AG09319 (cell line): ENCODE measurements around the gene TOR4A.

Experiments used
- DNase-seq: peaks from one replicate; pipeline ENCODE4 v3.0.0-alpha.2; 2010; ENCODE audit warnings: low read depth; ENCODE audit errors: extremely low read depth
- CTCF ChIP-seq: IDR thresholded peaks from 2 replicates; pipeline ENCODE4 v1.5.1; 2011; ENCODE audit warnings: low read depth, mild to moderate bottlenecking, inconsistent platforms, low read length, moderate library complexity

Gene TOR4A

GRCh38 chr9:137247135-137247915, 30.2 kb upstream of the TOR4A start:
- TF ChIP-seq CTCF: no peak
- DNase-seq: no peak

- TF ChIP-seq CTCF: no peak
- no peak for DNase-seq
Observed at GRCh38 chr9:137247916-137248175, 29.7 kb upstream of the TOR4A start.

GRCh38 chr9:137250329-137251193, 27.0 kb upstream of the TOR4A start:
- no peak for DNase-seq

GRCh38 chr9:137251194-137251461, 26.4 kb upstream of the TOR4A start, which contains the start of gene STPG3:
Gene STPG3 (plus strand): TSS chr9:137251286. CDS start chr9:137251287, 1 bp downstream.
- DNase-seq: no peak
- TF ChIP-seq CTCF: no peak

More at GRCh38 chr9:137250329-137251193, 27.0 kb upstream of the TOR4A start:
- TF ChIP-seq CTCF: no peak

- DNase-seq: no peak
- TF ChIP-seq CTCF: no peak
Observed at GRCh38 chr9:137251490-137252268, 25.8 kb upstream of the TOR4A start.

- no peak for DNase-seq
- no peak for TF ChIP-seq CTCF
Observed at GRCh38 chr9:137252555-137253506, 24.7 kb upstream of the TOR4A start.
